Measurements from ENCODE around the gene SMIM36.
"Not testable (repeated sequence)": the region's sequence is repeated elsewhere in the genome, so short reads cannot be mapped to it uniquely, and the experiment has no call there.

The SMIM36 gene

GRCh38 chr17:55432358-55433028, 78.8 kb downstream of the SMIM36 start:
- peaks cover 6% of the 10 kb centered on the region for H3K4me1 ChIP-seq (ENCODE audit: control insufficient read depth, insufficient read depth, low read length, poor library complexity, severe bottlenecking)
- WGBS, 2 experiments (ENCODE audit: insufficient coverage in 2 of 2), result 93 to 98% methylated on average over 3 to 4 of the region's 4 CpGs
- no peak overlapping the region for H3K27ac ChIP-seq (ENCODE audit: low read depth, low read length, severe bottlenecking)
- H3K9me3 ChIP-seq (ENCODE audit: control insufficient read depth, low read length), result no peaks in the 10 kb centered on the region
- H3K4me3 ChIP-seq (ENCODE audit: extremely low read depth, insufficient read depth, low read length, poor library complexity, severe bottlenecking), result no peak overlapping the region
- no peaks in the 10 kb centered on the region for H3K36me3 ChIP-seq (ENCODE audit: control insufficient read depth, insufficient read depth, low read length)

GRCh38 chr17:55431914-55432313, 79.3 kb downstream of the SMIM36 start:
- WGBS, 2 experiments (ENCODE audit: insufficient coverage in 2 of 2), result no CpG with 5 or more reads among the region's 1 CpG
- H3K9me3 ChIP-seq (ENCODE audit: control insufficient read depth, low read length); H3K27ac ChIP-seq (ENCODE audit: low read depth, low read length, severe bottlenecking); H3K36me3 ChIP-seq (ENCODE audit: control insufficient read depth, insufficient read depth, low read length); H3K4me1 ChIP-seq (ENCODE audit: control insufficient read depth, insufficient read depth, low read length, poor library complexity, severe bottlenecking); H3K4me3 ChIP-seq (ENCODE audit: extremely low read depth, insufficient read depth, low read length, poor library complexity, severe bottlenecking): not testable (repeated sequence)

- no peaks in the 10 kb centered on the region for H3K9me3 ChIP-seq (ENCODE audit: control insufficient read depth, low read length)
- H3K4me1 ChIP-seq (ENCODE audit: control insufficient read depth, insufficient read depth, low read length, poor library complexity, severe bottlenecking), result peaks cover 6% of the 10 kb centered on the region
- 71 to 84% methylated on average over 4 of the region's 4 CpGs for WGBS, 2 experiments (ENCODE audit: insufficient coverage in 2 of 2)
- H3K27ac ChIP-seq (ENCODE audit: low read depth, low read length, severe bottlenecking), result peak overlapping the region; percentile 74
- H3K36me3 ChIP-seq (ENCODE audit: control insufficient read depth, insufficient read depth, low read length), result no peaks in the 10 kb centered on the region
- no peak overlapping the region for H3K4me3 ChIP-seq (ENCODE audit: extremely low read depth, insufficient read depth, low read length, poor library complexity, severe bottlenecking)
Measured at GRCh38 chr17:55430541-55431288, 80.5 kb downstream of the SMIM36 start.

GRCh38 chr17:55427587-55427882, 83.7 kb downstream of the SMIM36 start:
- 88 to 95% methylated on average over 1 to 2 of the region's 2 CpGs for WGBS, 2 experiments (ENCODE audit: insufficient coverage in 2 of 2)
- no peaks in the 10 kb centered on the region for H3K9me3 ChIP-seq (ENCODE audit: control insufficient read depth, low read length)
- no peak overlapping the region for H3K4me3 ChIP-seq (ENCODE audit: extremely low read depth, insufficient read depth, low read length, poor library complexity, severe bottlenecking)
- no peaks in the 10 kb centered on the region for H3K36me3 ChIP-seq (ENCODE audit: control insufficient read depth, insufficient read depth, low read length)
- peaks cover 6% of the 10 kb centered on the region for H3K4me1 ChIP-seq (ENCODE audit: control insufficient read depth, insufficient read depth, low read length, poor library complexity, severe bottlenecking)
- no peak overlapping the region for H3K27ac ChIP-seq (ENCODE audit: low read depth, low read length, severe bottlenecking)

- Histone ChIP-seq H3K4me3 (ENCODE audit: extremely low read depth, insufficient read depth, low read length, poor library complexity, severe bottlenecking) (no peak overlapping the region), H3K4me1 (ENCODE audit: control insufficient read depth, insufficient read depth, low read length, poor library complexity, severe bottlenecking) (peaks cover 6% of the 10 kb centered on the region), H3K9me3 (ENCODE audit: control insufficient read depth, low read length) (no peaks in the 10 kb centered on the region), H3K27ac (ENCODE audit: low read depth, low read length, severe bottlenecking) (no peak overlapping the region), H3K36me3 (ENCODE audit: control insufficient read depth, insufficient read depth, low read length) (no peaks in the 10 kb centered on the region)
- WGBS, 2 experiments (ENCODE audit: insufficient coverage in 2 of 2), result 80 to 95% methylated on average over 1 to 2 of the region's 2 CpGs
Measured at GRCh38 chr17:55426851-55427586, 84.2 kb downstream of the SMIM36 start.

- Histone ChIP-seq H3K4me1 (ENCODE audit: control insufficient read depth, insufficient read depth, low read length, poor library complexity, severe bottlenecking) (peaks cover 3% of the 10 kb centered on the region), H3K27ac (ENCODE audit: low read depth, low read length, severe bottlenecking) (no peak overlapping the region), H3K9me3 (ENCODE audit: control insufficient read depth, low read length) (no peaks in the 10 kb centered on the region), H3K36me3 (ENCODE audit: control insufficient read depth, insufficient read depth, low read length) (no peaks in the 10 kb centered on the region), H3K4me3 (ENCODE audit: extremely low read depth, insufficient read depth, low read length, poor library complexity, severe bottlenecking) (no peak overlapping the region)
- 71 to 82% methylated on average over 3 of the region's 4 CpGs for WGBS, 2 experiments (ENCODE audit: insufficient coverage in 2 of 2)
Measured at GRCh38 chr17:55424893-55425540, 86.2 kb downstream of the SMIM36 start.

- peaks cover 9% of the 10 kb centered on the region for H3K36me3 ChIP-seq (ENCODE audit: control insufficient read depth, insufficient read depth, low read length)
- H3K27ac ChIP-seq (ENCODE audit: low read depth, low read length, severe bottlenecking), result no peak overlapping the region
- no peak overlapping the region for H3K4me3 ChIP-seq (ENCODE audit: extremely low read depth, insufficient read depth, low read length, poor library complexity, severe bottlenecking)
- WGBS, 2 experiments (ENCODE audit: insufficient coverage in 2 of 2), result 70 to 80% methylated on average over 1 to 2 of the region's 3 CpGs
- H3K9me3 ChIP-seq (ENCODE audit: control insufficient read depth, low read length), result peaks cover 6% of the 10 kb centered on the region
- peaks cover 3% of the 10 kb centered on the region for H3K4me1 ChIP-seq (ENCODE audit: control insufficient read depth, insufficient read depth, low read length, poor library complexity, severe bottlenecking)
Measured at GRCh38 chr17:55423535-55423934, 87.7 kb downstream of the SMIM36 start.

- H3K4me1 ChIP-seq (ENCODE audit: control insufficient read depth, insufficient read depth, low read length, poor library complexity, severe bottlenecking); H3K4me3 ChIP-seq (ENCODE audit: extremely low read depth, insufficient read depth, low read length, poor library complexity, severe bottlenecking); H3K27ac ChIP-seq (ENCODE audit: low read depth, low read length, severe bottlenecking); H3K9me3 ChIP-seq (ENCODE audit: control insufficient read depth, low read length): not testable (repeated sequence)
- WGBS, 2 experiments (ENCODE audit: insufficient coverage in 2 of 2), result 89 to 92% methylated on average over 3 to 4 of the region's 6 CpGs
- H3K36me3 ChIP-seq (ENCODE audit: control insufficient read depth, insufficient read depth, low read length), result peaks cover 10% of the 10 kb centered on the region
Measured at GRCh38 chr17:55422828-55423164, 88.5 kb downstream of the SMIM36 start.

GRCh38 chr17:55421179-55421934, 89.9 kb downstream of the SMIM36 start, which contains the start of gene MMD:
MMD (minus strand) TSS chr17:55421835; CDS start chr17:55421695, 140 bp downstream.
- peaks cover 16% of the 10 kb centered on the region for H3K36me3 ChIP-seq (ENCODE audit: control insufficient read depth, insufficient read depth, low read length)
- peak within 1 kb of the TSS; percentile 74 for H3K27ac ChIP-seq (ENCODE audit: low read depth, low read length, severe bottlenecking)
- 0 to 1% methylated on average over 42 to 44 of the region's 62 CpGs for WGBS, 2 experiments (ENCODE audit: insufficient coverage in 2 of 2)
- H3K9me3 ChIP-seq (ENCODE audit: control insufficient read depth, low read length), result peaks cover 6% of the 10 kb centered on the region
- peak within 1 kb of the TSS; percentile 88 for H3K4me3 ChIP-seq (ENCODE audit: extremely low read depth, insufficient read depth, low read length, poor library complexity, severe bottlenecking)
- H3K4me1 ChIP-seq (ENCODE audit: control insufficient read depth, insufficient read depth, low read length, poor library complexity, severe bottlenecking), result peaks cover 3% of the 10 kb centered on the region

GRCh38 chr17:55420776-55421178, 90.5 kb downstream of the SMIM36 start:
- peaks cover 6% of the 10 kb centered on the region for H3K9me3 ChIP-seq (ENCODE audit: control insufficient read depth, low read length)
- peaks cover 3% of the 10 kb centered on the region for H3K4me1 ChIP-seq (ENCODE audit: control insufficient read depth, insufficient read depth, low read length, poor library complexity, severe bottlenecking)
- H3K27ac ChIP-seq (ENCODE audit: low read depth, low read length, severe bottlenecking), result peak overlapping the region; percentile 74
- WGBS, 2 experiments (ENCODE audit: insufficient coverage in 2 of 2), result 0 to 2% methylated on average over 14 to 16 of the region's 21 CpGs
- H3K36me3 ChIP-seq (ENCODE audit: control insufficient read depth, insufficient read depth, low read length), result peaks cover 19% of the 10 kb centered on the region
- peak overlapping the region; percentile 88 for H3K4me3 ChIP-seq (ENCODE audit: extremely low read depth, insufficient read depth, low read length, poor library complexity, severe bottlenecking)
